K562 (cell line): Measurements from ENCODE around the gene SLC49A4. TPM values are rescaled to one million over a fixed set of nuclear protein-coding genes. Genes with fewer than 3 reads are reported as not detected.

Experiments
- ARID3B ChIP-seq: fragments of 250-450 bp; sonication (Bioruptor Pico); IDR thresholded peaks from 2 replicates; pipeline ENCODE4 v1.4.0; 2020; ENCODE audit warnings: borderline replicate concordance
- CEBPZ ChIP-seq: fragments of 150-350 bp; IDR thresholded peaks from 2 replicates; pipeline ENCODE4 v1.6.1; 2014; ENCODE audit warnings: low read depth, mild to moderate bottlenecking, low read length, borderline replicate concordance
- PHB ChIP-seq: fragments of 250-450 bp; sonication (Bioruptor Pico); IDR thresholded peaks from 2 replicates; pipeline ENCODE4 v1.5.0; 2021
- PKNOX1 ChIP-seq: fragments of 450-650 bp; IDR thresholded peaks from 2 replicates; pipeline ENCODE4 v1.6.1; 2016
- REST ChIP-seq, 2 experiments: fragments of 450-650 bp; formaldehyde crosslinking in 1 of 2; IDR thresholded peaks; 2 replicates each; pipeline versions ENCODE4 v1.4.0 to v1.6.1; 2014 to 2020; ENCODE audit warnings: mild to moderate bottlenecking in 2 of 2, borderline replicate concordance in 1 of 2, low read depth in 1 of 2
- SRSF7 ChIP-seq: fragments of 200-400 bp; formaldehyde crosslinking; optimal IDR thresholded peaks from 2 replicates; pipeline ENCODE3; 2017; ENCODE audit warnings: mild to moderate bottlenecking, low read depth, low read length
- TBP ChIP-seq: optimal IDR thresholded peaks from 2 replicates; pipeline ENCODE3; 2011; ENCODE audit warnings: low read depth, low read length, improper control_type of control experiment
- ZFP1 ChIP-seq: fragments of 450-650 bp; formaldehyde crosslinking; IDR thresholded peaks from 2 replicates; pipeline ENCODE4 v1.4.0; 2020; ENCODE audit warnings: mild to moderate bottlenecking, mixed read lengths
- ZNF561 ChIP-seq: fragments of 450-650 bp; formaldehyde crosslinking; conservative IDR thresholded peaks from 2 replicates; pipeline ENCODE4 v1.4.0; 2020; ENCODE audit warnings: mild to moderate bottlenecking, moderate library complexity
- ZNF766 ChIP-seq: fragments of 200-800 bp; sonication (Bioruptor generic); conservative IDR thresholded peaks from 2 replicates; pipeline ENCODE4 v1.6.1; 2016; ENCODE audit warnings: missing genetic modification characterization, missing compliant biosample characterization
- ZZZ3 ChIP-seq: fragments of 450-650 bp; IDR thresholded peaks from 2 replicates; pipeline ENCODE4 v1.6.1; 2016; ENCODE audit warnings: antibody characterized with exemption, mild to moderate bottlenecking, moderate library complexity
- polyA plus RNA-seq, 8 experiments: library from polyadenylated mRNA; depleted of rRNA in 4 of 8; stranded (reverse) in 5 of 8; unstranded in 3 of 8; fragments of >200 nt; fragmentation: Nextera tagmentation in 2 of 8; fragmentation: Illumina TruSeq in 1 of 8; extraction: Ambion mirVana in 2 of 8; extraction: Trizol in 1 of 8; gene quantifications; 2 replicates each; pipeline versions ENCODE4 v1.2.1 to v1.2.3, GENCODE V29; 2011 to 2014; ENCODE audit warnings: inconsistent platforms in 1 of 8, missing spikeins in 1 of 8
- total RNA-seq, 7 experiments: library from RNA; depleted of rRNA in 6 of 7; stranded (reverse); fragments of >200 nt in 6 of 7; fragmentation: Illumina TruSeq in 2 of 7; extraction: Trizol in 2 of 7; gene quantifications; 2 replicates each; pipeline versions ENCODE4 v1.2.1 to v1.2.3, GENCODE V29; 2011 to 2021; ENCODE audit warnings: low replicate concordance in 1 of 7

Gene SLC49A4
- total and polyA plus RNA-seq, 9 of the 15 experiments (the other 6 are each of a cell fraction or from before 2014, with no cell fraction given) = 0.15 to 1.3 (median 0.83) TPM

GRCh38 chr3:122893754-122894668, 99.1 kb downstream of the SLC49A4 start (continued):
- TF ChIP-seq REST (IDR thresholded peaks at IDR 0.05; ENCODE audit: borderline replicate concordance) (no peak), REST (CRISPR knock-in tag; IDR thresholded peaks at IDR 0.05; ENCODE audit: low read depth) (no peak), ZNF766 (CRISPR knock-in tag) (no peak), PKNOX1 (no peak), ZZZ3 (no peak), CEBPZ (no peak), PHB (CRISPR knock-in tag) (no peak), SRSF7 (no peak), TBP (no peak), ARID3B (no peak), ZFP1 (CRISPR knock-in tag) (no peak), ZNF561 (CRISPR knock-in tag) (no peak)
